ENCODE results near the gene RBFOX1.

The RBFOX1 gene

GRCh38 chr16:7590934-7591333, 258.3 kb downstream of the RBFOX1 start:
- no peak overlapping the region for H3K27ac ChIP-seq (ENCODE audit: low read length)

GRCh38 chr16:7596308-7596707, 263.7 kb downstream of the RBFOX1 start:
- Histone ChIP-seq H3K9me3 (ENCODE audit: control insufficient read depth in 2 of 2, low read length in 2 of 2) (no peaks in the 10 kb centered on the region), H3K9ac (ENCODE audit: low read length in 2 of 2) (no peak overlapping the region), H3K27ac (ENCODE audit: low read length) (no peak overlapping the region), H3K4me1 (ENCODE audit: control insufficient read depth, insufficient read depth, low read length) (no peaks in the 10 kb centered on the region), H3K4me3 (ENCODE audit: low read length in 2 of 2) (no peak overlapping the region), H3K36me3 (ENCODE audit: control insufficient read depth in 2 of 2, insufficient read depth in 2 of 2, low read length in 2 of 2) (no peaks in the 10 kb centered on the region), H3K27me3 (ENCODE audit: control insufficient read depth in 1 of 2, insufficient read depth in 2 of 2, low read length in 2 of 2) (no peaks in the 10 kb centered on the region)

More at GRCh38 chr16:7590934-7591333, 258.3 kb downstream of the RBFOX1 start:
- Histone ChIP-seq H3K9ac (ENCODE audit: low read length in 2 of 2) (no peak overlapping the region), H3K4me1 (ENCODE audit: control insufficient read depth, insufficient read depth, low read length) (no peaks in the 10 kb centered on the region), H3K4me3 (ENCODE audit: low read length in 2 of 2) (no peak overlapping the region), H3K9me3 (ENCODE audit: control insufficient read depth in 2 of 2, low read length in 2 of 2) (no peaks in the 10 kb centered on the region), H3K36me3 (ENCODE audit: control insufficient read depth in 2 of 2, insufficient read depth in 2 of 2, low read length in 2 of 2) (no peaks in the 10 kb centered on the region), H3K27me3 (ENCODE audit: control insufficient read depth in 1 of 2, insufficient read depth in 2 of 2, low read length in 2 of 2) (no peaks in the 10 kb centered on the region)

GRCh38 chr16:7597677-7598076, 265.0 kb downstream of the RBFOX1 start:
- Histone ChIP-seq H3K4me3 (ENCODE audit: low read length in 2 of 2) (no peak overlapping the region), H3K27ac (ENCODE audit: low read length) (no peak overlapping the region), H3K36me3 (ENCODE audit: control insufficient read depth in 2 of 2, insufficient read depth in 2 of 2, low read length in 2 of 2) (no peaks in the 10 kb centered on the region), H3K9me3 (ENCODE audit: control insufficient read depth in 2 of 2, low read length in 2 of 2) (no peaks in the 10 kb centered on the region), H3K27me3 (ENCODE audit: control insufficient read depth in 1 of 2, insufficient read depth in 2 of 2, low read length in 2 of 2) (no peaks in the 10 kb centered on the region), H3K4me1 (ENCODE audit: control insufficient read depth, insufficient read depth, low read length) (no peaks in the 10 kb centered on the region), H3K9ac (ENCODE audit: low read length in 2 of 2) (no peak overlapping the region)

GRCh38 chr16:7601100-7601499, 268.5 kb downstream of the RBFOX1 start:
- H3K9ac ChIP-seq (ENCODE audit: low read length in 2 of 2), result no peak overlapping the region
- no peak overlapping the region for H3K27ac ChIP-seq (ENCODE audit: low read length)
- no peaks in the 10 kb centered on the region for H3K4me1 ChIP-seq (ENCODE audit: control insufficient read depth, insufficient read depth, low read length)
- H3K27me3 ChIP-seq (ENCODE audit: control insufficient read depth in 1 of 2, insufficient read depth in 2 of 2, low read length in 2 of 2), result no peaks in the 10 kb centered on the region
- H3K4me3 ChIP-seq (ENCODE audit: low read length in 2 of 2), result no peak overlapping the region
- no peaks in the 10 kb centered on the region for H3K36me3 ChIP-seq (ENCODE audit: control insufficient read depth in 2 of 2, insufficient read depth in 2 of 2, low read length in 2 of 2)
- no peaks in the 10 kb centered on the region for H3K9me3 ChIP-seq (ENCODE audit: control insufficient read depth in 2 of 2, low read length in 2 of 2)

- H3K9ac ChIP-seq (ENCODE audit: low read length in 2 of 2), result no peak overlapping the region
- no peak overlapping the region for H3K4me3 ChIP-seq (ENCODE audit: low read length in 2 of 2)
- H3K27ac ChIP-seq (ENCODE audit: low read length), result no peak overlapping the region
- H3K27me3 ChIP-seq (ENCODE audit: control insufficient read depth in 1 of 2, insufficient read depth in 2 of 2, low read length in 2 of 2), result no peaks in the 10 kb centered on the region
- H3K36me3 ChIP-seq (ENCODE audit: control insufficient read depth in 2 of 2, insufficient read depth in 2 of 2, low read length in 2 of 2), result no peaks in the 10 kb centered on the region
- H3K4me1 ChIP-seq (ENCODE audit: control insufficient read depth, insufficient read depth, low read length), result no peaks in the 10 kb centered on the region
- no peaks in the 10 kb centered on the region for H3K9me3 ChIP-seq (ENCODE audit: control insufficient read depth in 2 of 2, low read length in 2 of 2)
Observed at GRCh38 chr16:7602291-7602950, 269.8 kb downstream of the RBFOX1 start.

GRCh38 chr16:7605812-7606211, 273.2 kb downstream of the RBFOX1 start:
- H3K4me1 ChIP-seq (ENCODE audit: control insufficient read depth, insufficient read depth, low read length), result no peaks in the 10 kb centered on the region
- no peaks in the 10 kb centered on the region for H3K36me3 ChIP-seq (ENCODE audit: control insufficient read depth in 2 of 2, insufficient read depth in 2 of 2, low read length in 2 of 2)
- H3K9ac ChIP-seq (ENCODE audit: low read length in 2 of 2), result no peak overlapping the region
- H3K27ac ChIP-seq (ENCODE audit: low read length), result no peak overlapping the region
- no peaks in the 10 kb centered on the region for H3K9me3 ChIP-seq (ENCODE audit: control insufficient read depth in 2 of 2, low read length in 2 of 2)
- H3K27me3 ChIP-seq (ENCODE audit: control insufficient read depth in 1 of 2, insufficient read depth in 2 of 2, low read length in 2 of 2), result no peaks in the 10 kb centered on the region
- no peak overlapping the region for H3K4me3 ChIP-seq (ENCODE audit: low read length in 2 of 2)

GRCh38 chr16:7612671-7613070, 280.0 kb downstream of the RBFOX1 start:
- Histone ChIP-seq H3K4me1 (ENCODE audit: control insufficient read depth, insufficient read depth, low read length) (no peaks in the 10 kb centered on the region), H3K9ac (ENCODE audit: low read length in 2 of 2) (no peak overlapping the region), H3K36me3 (ENCODE audit: control insufficient read depth in 2 of 2, insufficient read depth in 2 of 2, low read length in 2 of 2) (no peaks in the 10 kb centered on the region), H3K27me3 (ENCODE audit: control insufficient read depth in 1 of 2, insufficient read depth in 2 of 2, low read length in 2 of 2) (no peaks in the 10 kb centered on the region), H3K27ac (ENCODE audit: low read length) (no peak overlapping the region), H3K4me3 (ENCODE audit: low read length in 2 of 2) (no peak overlapping the region), H3K9me3 (ENCODE audit: control insufficient read depth in 2 of 2, low read length in 2 of 2) (peaks cover 0 to 7% of the 10 kb centered on the region in 2 donors)

GRCh38 chr16:7613518-7613917, 280.9 kb downstream of the RBFOX1 start:
- no peaks in the 10 kb centered on the region for H3K36me3 ChIP-seq (ENCODE audit: control insufficient read depth in 2 of 2, insufficient read depth in 2 of 2, low read length in 2 of 2)
- H3K4me3 ChIP-seq (ENCODE audit: low read length in 2 of 2), result no peak overlapping the region
- H3K9ac ChIP-seq (ENCODE audit: low read length in 2 of 2), result no peak overlapping the region
- no peak overlapping the region for H3K27ac ChIP-seq (ENCODE audit: low read length)
- no peaks in the 10 kb centered on the region for H3K4me1 ChIP-seq (ENCODE audit: control insufficient read depth, insufficient read depth, low read length)
- H3K27me3 ChIP-seq (ENCODE audit: control insufficient read depth in 1 of 2, insufficient read depth in 2 of 2, low read length in 2 of 2), result no peaks in the 10 kb centered on the region
- H3K9me3 ChIP-seq (ENCODE audit: control insufficient read depth in 2 of 2, low read length in 2 of 2), result peaks cover 0 to 7% of the 10 kb centered on the region in 2 donors

- Histone ChIP-seq H3K4me3 (ENCODE audit: low read length in 2 of 2) (no peak overlapping the region), H3K27ac (ENCODE audit: low read length) (no peak overlapping the region), H3K9me3 (ENCODE audit: control insufficient read depth in 2 of 2, low read length in 2 of 2) (peaks cover 0 to 7% of the 10 kb centered on the region in 2 donors), H3K27me3 (ENCODE audit: control insufficient read depth in 1 of 2, insufficient read depth in 2 of 2, low read length in 2 of 2) (no peaks in the 10 kb centered on the region), H3K4me1 (ENCODE audit: control insufficient read depth, insufficient read depth, low read length) (no peaks in the 10 kb centered on the region), H3K9ac (ENCODE audit: low read length in 2 of 2) (no peak overlapping the region), H3K36me3 (ENCODE audit: control insufficient read depth in 2 of 2, insufficient read depth in 2 of 2, low read length in 2 of 2) (no peaks in the 10 kb centered on the region)
Observed at GRCh38 chr16:7614021-7614795, 281.6 kb downstream of the RBFOX1 start.

- no peaks in the 10 kb centered on the region for H3K36me3 ChIP-seq (ENCODE audit: control insufficient read depth in 2 of 2, insufficient read depth in 2 of 2, low read length in 2 of 2)
- H3K9me3 ChIP-seq (ENCODE audit: control insufficient read depth in 2 of 2, low read length in 2 of 2), result peaks cover 0 to 7% of the 10 kb centered on the region in 2 donors
- H3K9ac ChIP-seq (ENCODE audit: low read length in 2 of 2), result no peak overlapping the region
- H3K27me3 ChIP-seq (ENCODE audit: control insufficient read depth in 1 of 2, insufficient read depth in 2 of 2, low read length in 2 of 2), result no peaks in the 10 kb centered on the region
- H3K4me1 ChIP-seq (ENCODE audit: control insufficient read depth, insufficient read depth, low read length), result no peaks in the 10 kb centered on the region
- H3K4me3 ChIP-seq (ENCODE audit: low read length in 2 of 2), result no peak overlapping the region
- H3K27ac ChIP-seq (ENCODE audit: low read length), result no peak overlapping the region
Observed at GRCh38 chr16:7615565-7615964, 282.9 kb downstream of the RBFOX1 start.
